GM12878 (cell line): ENCODE measurements around the gene SF3B6. TPM values are rescaled to one million over a fixed set of nuclear protein-coding genes. Genes with fewer than 3 reads are reported as not detected.

ENCODE experiments used
- ATAC-seq: fragments of 200-7000 bp; cut with Tn5 transposase; 3 replicates; pipeline ENCODE4 v1.9.1; 2020; ENCODE audit warnings: mild to moderate bottlenecking, moderate library complexity
- BruUV-seq: library from RNA; stranded (reverse); fragments of 400-500 nt; replicated peaks from 2 replicates; lab custom pipeline; 2021; lab: Mats Ljungman, UMichigan
- CTCF ChIA-PET: fragments of 300-600 bp; sonication (Branson Sonifier 250); formaldehyde crosslinking; extraction: SDS; loops from one replicate; lab custom pipeline; 2021; ENCODE audit warnings: inconsistent platforms; lab: Yijun Ruan, JAX
- POLR2A ChIA-PET: fragments of 350-600 bp; formaldehyde crosslinking; extraction: SDS; loops from one replicate; lab custom pipeline; 2021; ENCODE audit warnings: inconsistent platforms; lab: Charles Lee
- RAD21 ChIA-PET: fragments of 300-600 bp; sonication (Branson Sonifier 250); formaldehyde crosslinking; loops from one replicate; lab custom pipeline; 2023; ENCODE audit warnings: antibody characterized with exemption; ENCODE audit not compliant: unreplicated experiment; lab: Charles Lee
- SMC1A ChIA-PET: fragments of 300-600 bp; sonication (Branson Sonifier 250); formaldehyde crosslinking; loops from one replicate; lab custom pipeline; 2023; ENCODE audit not compliant: unreplicated experiment, uncharacterized antibody; lab: Charles Lee
- DNase-seq: peaks from one replicate; pipeline ENCODE4 v3.0.0-alpha.2; 2011; ENCODE audit warnings: low read depth, low spot score
- FAIRE-seq: peaks from 3 replicates; lab custom pipeline; 2011; peaks lifted over from hg19 to GRCh38; lab: Jason Lieb, UNC
- H2AFZ ChIP-seq: 2 replicates; pipeline ENCODE4 v1.6.0; 2011; ENCODE audit warnings: low read depth, low read length, control low read depth; ENCODE audit not compliant: control insufficient read depth
- H3K27ac ChIP-seq: 2 replicates; pipeline ENCODE4 v1.5.1; 2011; ENCODE audit warnings: control low read depth; ENCODE audit not compliant: control insufficient read depth, insufficient read depth
- H3K27me3 ChIP-seq, 2 experiments: replicated peaks in 1 of 2; 2 replicates each; pipeline versions ENCODE4 v1.6.0 to v1.6.1; 2011; ENCODE audit warnings: low read length in 1 of 2; ENCODE audit not compliant: control insufficient read depth in 2 of 2, insufficient read depth in 2 of 2
- H3K36me3 ChIP-seq, 2 experiments: 2 replicates each; pipeline ENCODE4 v1.5.1; 2011; ENCODE audit warnings: low read length in 1 of 2; ENCODE audit not compliant: control insufficient read depth in 2 of 2, insufficient read depth in 2 of 2
- H3K4me1 ChIP-seq: 2 replicates; pipeline ENCODE4 v1.6.1; 2011; ENCODE audit warnings: mild to moderate bottlenecking, low read length, moderate library complexity, mixed read lengths; ENCODE audit not compliant: control insufficient read depth, insufficient read depth
- H3K4me2 ChIP-seq: 2 replicates; pipeline ENCODE4 v1.6.0; 2011; ENCODE audit warnings: control low read depth; ENCODE audit not compliant: control insufficient read depth, insufficient read depth
- H3K4me3 ChIP-seq: fragments of 200-600 bp; sonication (generic); 2 replicates; pipeline ENCODE4 v1.5.1; 2016
- H3K79me2 ChIP-seq: 2 replicates; pipeline ENCODE4 v1.6.0; 2011; ENCODE audit warnings: low read length; ENCODE audit not compliant: control insufficient read depth, insufficient read depth
- H3K9ac ChIP-seq: 2 replicates; pipeline ENCODE4 v1.8.0; 2011; ENCODE audit warnings: low read length, control low read depth, mixed read lengths; ENCODE audit not compliant: control insufficient read depth, insufficient read depth
- H3K9me3 ChIP-seq: replicated peaks from 3 replicates; pipeline ENCODE4 v1.5.1; 2011; ENCODE audit warnings: mild to moderate bottlenecking, low read length; ENCODE audit not compliant: control insufficient read depth, insufficient read depth
- H4K20me1 ChIP-seq: 2 replicates; pipeline ENCODE4 v1.6.0; 2011; ENCODE audit not compliant: control insufficient read depth, insufficient read depth
- CBX5 ChIP-seq: sonication (generic); IDR thresholded peaks from 2 replicates; pipeline ENCODE4 v1.6.1; 2016; ENCODE audit warnings: low read depth, moderate library complexity, mild to moderate bottlenecking, inconsistent platforms
- CREB1 ChIP-seq: IDR thresholded peaks from 2 replicates; pipeline ENCODE4 v1.6.1; 2012; ENCODE audit warnings: low read depth, mild to moderate bottlenecking, inconsistent platforms
- EZH2 ChIP-seq: IDR thresholded peaks from 2 replicates; pipeline ENCODE4 v1.6.1; 2012; ENCODE audit warnings: low read depth, mild to moderate bottlenecking, control low read depth, inconsistent platforms, low read length, borderline replicate concordance; ENCODE audit not compliant: control insufficient read depth
- HDGF ChIP-seq: fragments of 450-650 bp; IDR thresholded peaks from 2 replicates; pipeline ENCODE4 v1.6.1; 2016; ENCODE audit warnings: antibody characterized with exemption
- NBN ChIP-seq: fragments of 450-650 bp; IDR thresholded peaks from 2 replicates; pipeline ENCODE4 v1.6.1; 2016
- POLR2A ChIP-seq: IDR thresholded peaks from 2 replicates; pipeline ENCODE4 v1.6.1; 2011; ENCODE audit warnings: low read depth, mild to moderate bottlenecking, low read length
- RUNX3 ChIP-seq: IDR thresholded peaks from 2 replicates; pipeline ENCODE4 v1.6.1; 2012; ENCODE audit warnings: low read length, inconsistent platforms
- SRF ChIP-seq, 2 experiments: IDR thresholded peaks; 2 replicates each; pipeline ENCODE4 v1.6.1; 2011; ENCODE audit warnings: low read depth in 2 of 2, low read length in 2 of 2, mild to moderate bottlenecking in 1 of 2, moderate library complexity in 1 of 2
- ZNF24 ChIP-seq: fragments of 450-650 bp; IDR thresholded peaks from 2 replicates; pipeline ENCODE4 v1.6.1; 2017; ENCODE audit warnings: antibody characterized with exemption, mild to moderate bottlenecking
- WGBS: methylation state at CpG from one replicate; pipeline ENCODE4 v1.1.6; 2016; ENCODE audit warnings: low lambda C conversion rate; ENCODE audit not compliant: insufficient replicate concordance, insufficient coverage; ENCODE audit errors: missing lambda C conversion rate; 5-methylcytosine and 5-hydroxymethylcytosine counted together
- in situ Hi-C: fragments of 300-500 bp; cut with MboI; formaldehyde crosslinking; loops from 9 replicates; pipeline ENCODE4 v1.14.3; 2018; ENCODE audit warnings: mixed read lengths
- intact Hi-C: fragments of 100-400 bp; cut with micrococcal nuclease; formaldehyde crosslinking; loops from one replicate; pipeline ENCODE4 v1.14.2; 2022; ENCODE audit not compliant: unreplicated experiment
- polyA plus RNA-seq, 11 experiments: library from polyadenylated mRNA; depleted of rRNA in 4 of 11; unstranded in 6 of 11; stranded (reverse) in 5 of 11; fragments of >200 nt; fragmentation: Nextera tagmentation in 4 of 11; fragmentation: Illumina TruSeq in 1 of 11; extraction: Ambion mirVana in 4 of 11; extraction: Trizol in 1 of 11; gene quantifications; 1 replicate in 1 of 11; 2 replicates in 10 of 11; pipeline versions ENCODE4 v1.2.1 to v1.2.3, GENCODE V29; 2011 to 2016; ENCODE audit warnings: inconsistent platforms in 2 of 11, missing spikeins in 2 of 11, low read depth in 1 of 11
- total RNA-seq, 4 experiments: library from RNA; depleted of rRNA in 3 of 4; stranded (reverse); fragments of >200 nt in 3 of 4; fragmentation: Illumina TruSeq in 1 of 4; extraction: Trizol in 1 of 4; gene quantifications; 2 replicates each; pipeline versions ENCODE4 v1.2.1 to v1.2.3, GENCODE V29; 2013 to 2021
- TF ChIP-seq, protein P1 (sequence below): IDR thresholded peaks from 2 replicates; pipeline ENCODE4 v1.6.1; 2011; ENCODE audit warnings: mild to moderate bottlenecking, low read depth, low read length, moderate library complexity; ENCODE audit not compliant: insufficient replicate concordance
- TF ChIP-seq, protein P2 (sequence below): fragments of 450-650 bp; IDR thresholded peaks from 2 replicates; pipeline ENCODE4 v1.6.1; 2016; ENCODE audit warnings: mild to moderate bottlenecking

Gene SF3B6
- total and polyA plus RNA-seq, 10 of the 15 experiments (the other 5 are each of a cell fraction or from before 2014, with no cell fraction given) = 118 to 584 (median 270) TPM

GRCh38 chr2:24075915-24076848 lies at the start of gene SF3B6 (continued):
- TF ChIP-seq ZNF24 (peak; percentile 15; the same call in 1 of the 2 replicates), EZH2 (no peak)
- TF ChIP-seq, all 136 proteins: peak for 86

DNA sequence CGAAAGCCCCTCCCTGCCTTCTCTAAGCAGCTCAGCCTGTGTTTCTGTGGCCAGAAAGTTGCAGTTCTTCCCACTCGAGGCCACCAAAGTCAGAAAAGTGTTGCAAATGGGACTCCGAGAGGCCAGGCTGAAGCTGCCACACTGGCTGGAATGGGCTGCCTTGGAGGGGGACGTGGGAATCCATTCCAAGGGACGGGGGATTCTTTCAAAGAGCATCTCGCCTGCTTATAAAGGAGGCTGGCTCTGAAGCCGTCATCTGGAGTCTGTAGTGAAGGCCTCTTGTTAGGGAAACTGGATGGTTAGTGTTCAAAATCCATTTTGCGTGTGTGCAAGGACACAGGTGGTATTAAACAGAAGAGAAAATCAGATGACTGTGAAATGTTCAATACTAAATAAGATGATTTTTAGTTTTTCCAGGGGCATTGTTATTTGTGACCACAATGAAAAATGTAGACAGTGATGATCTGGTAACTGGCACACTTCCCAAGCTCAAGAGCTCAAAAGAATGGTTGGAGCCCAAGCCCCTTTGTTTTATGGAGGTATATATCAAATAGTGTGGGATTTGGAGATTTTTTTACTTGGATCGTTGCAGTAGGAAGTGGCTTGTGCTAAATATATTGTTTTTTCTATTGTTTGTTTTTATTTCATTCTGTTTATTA lies 47.9 kb upstream of the SF3B6 start:
- H3K9me3 ChIP-seq = no peaks in the 10 kb centered on the region
- CTCF ChIA-PET = interaction anchor here (0.8 to 3.2 kb wide), 7 partner anchors 40 to 300 kb away, joined by 3 to 16 read pairs (median 4); partner anchors contain the start of genes SF3B6 and TP53I3
- no peaks in the 10 kb centered on the region for H4K20me1 ChIP-seq
- no peaks in the 10 kb centered on the region for H3K27me3 ChIP-seq
- no TSS peak for BruUV-seq
- peak overlapping the region; percentile 82 for H3K4me3 ChIP-seq
- peak overlapping the region; percentile 97 for H3K4me2 ChIP-seq
- WGBS = 0% methylated on average over 9 of the region's 9 CpGs
- TF ChIP-seq POLR2A (no peak), CBX5 (0 out of 2 replicates have a peak, but pooled peaks have one; percentile 5), NBN (0 out of 2 replicates have a peak, but pooled peaks have one; percentile 25), SRF (IDR thresholded peaks at IDR 0.05; ENCODE audit: low read depth in 2 of 2, low read length in 2 of 2) (no peak), CREB1 (0 out of 2 replicates have a peak, but pooled peaks have one; percentile 5), HDGF (0 out of 2 replicates have a peak, but pooled peaks have one; percentile 47), RUNX3 (peak; percentile 56)
- TF ChIP-seq, protein P1, sequence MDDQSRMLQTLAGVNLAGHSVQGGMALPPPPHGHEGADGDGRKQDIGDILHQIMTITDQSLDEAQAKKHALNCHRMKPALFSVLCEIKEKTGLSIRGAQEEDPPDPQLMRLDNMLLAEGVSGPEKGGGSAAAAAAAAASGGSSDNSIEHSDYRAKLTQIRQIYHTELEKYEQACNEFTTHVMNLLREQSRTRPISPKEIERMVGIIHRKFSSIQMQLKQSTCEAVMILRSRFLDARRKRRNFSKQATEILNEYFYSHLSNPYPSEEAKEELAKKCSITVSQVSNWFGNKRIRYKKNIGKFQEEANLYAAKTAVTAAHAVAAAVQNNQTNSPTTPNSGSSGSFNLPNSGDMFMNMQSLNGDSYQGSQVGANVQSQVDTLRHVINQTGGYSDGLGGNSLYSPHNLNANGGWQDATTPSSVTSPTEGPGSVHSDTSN = no peak
- TF ChIP-seq, protein P2, sequence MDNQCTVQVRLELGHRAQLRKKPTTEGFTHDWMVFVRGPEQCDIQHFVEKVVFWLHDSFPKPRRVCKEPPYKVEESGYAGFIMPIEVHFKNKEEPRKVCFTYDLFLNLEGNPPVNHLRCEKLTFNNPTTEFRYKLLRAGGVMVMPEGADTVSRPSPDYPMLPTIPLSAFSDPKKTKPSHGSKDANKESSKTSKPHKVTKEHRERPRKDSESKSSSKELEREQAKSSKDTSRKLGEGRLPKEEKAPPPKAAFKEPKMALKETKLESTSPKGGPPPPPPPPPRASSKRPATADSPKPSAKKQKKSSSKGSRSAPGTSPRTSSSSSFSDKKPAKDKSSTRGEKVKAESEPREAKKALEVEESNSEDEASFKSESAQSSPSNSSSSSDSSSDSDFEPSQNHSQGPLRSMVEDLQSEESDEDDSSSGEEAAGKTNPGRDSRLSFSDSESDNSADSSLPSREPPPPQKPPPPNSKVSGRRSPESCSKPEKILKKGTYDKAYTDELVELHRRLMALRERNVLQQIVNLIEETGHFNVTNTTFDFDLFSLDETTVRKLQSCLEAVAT = peak; percentile 53; the same call in 1 of the 2 replicates
- peak overlapping the region; percentile 97 for H2AFZ ChIP-seq
- FAIRE-seq = no peak
- H3K27ac ChIP-seq = peak overlapping the region; percentile 90
- no peaks in the 10 kb centered on the region for H3K4me1 ChIP-seq
- POLR2A ChIA-PET = interaction anchor here (1.3 to 2.0 kb wide), 3 partner anchors 41 to 206 kb away, joined by 3 to 5 read pairs (median 3); partner anchors contain the start of gene ATAD2B
- intact Hi-C loops (loop anchor here (1.0 to 2.0 kb wide), 2 partner anchors 41 to 197 kb away; partner anchors contain the start of gene ATAD2B), in situ Hi-C loops (no loop called here)
- SMC1A ChIA-PET = interaction anchor here (0.6 to 2.8 kb wide), 11 partner anchors 9 to 218 kb away, joined by 3 to 14 read pairs (median 4); partner anchors contain the start of genes SF3B6 and TP53I3
- H3K9ac ChIP-seq = peak overlapping the region; percentile 92
- no peaks in the 10 kb centered on the region for H3K36me3 ChIP-seq
- DNase-seq = peak; percentile 24
- RAD21 ChIA-PET = interaction anchor here (0.6 to 2.0 kb wide), 9 partner anchors 36 to 299 kb away, joined by 3 to 13 read pairs (median 3); partner anchors contain the start of genes ATAD2B, SF3B6, TP53I3 and WDCP
- peak; percentile 8 for ATAC-seq
- H3K79me2 ChIP-seq = peaks cover 9% of the 10 kb centered on the region
